Stimulated activated CD8-positive, alpha-beta memory T cell treated with anti-CD3 and anti-CD28 coated beads, Interleukin-7, amount 100 ng/mL, for 48 hours (primary cell): ENCODE measurements around the gene CFAP299.

Experiments used
- DNase-seq, 2 donors: peaks; one replicate each; pipeline ENCODE4 v3.0.0-alpha.2; 2020; ENCODE audit warnings: low read depth in 1 of 2; ENCODE audit errors: extremely low read depth in 1 of 2

The CFAP299 gene

GRCh38 chr4:80903020-80903419 is 567.5 kb downstream of the CFAP299 start:
- DNase-seq = no peak

- no peak for DNase-seq
Observed at GRCh38 chr4:80909938-80910337, 574.4 kb downstream of the CFAP299 start.

GRCh38 chr4:80911458-80911857 is 575.9 kb downstream of the CFAP299 start:
- DNase-seq = no peak

GRCh38 chr4:80912350-80912749 is 576.8 kb downstream of the CFAP299 start:
- no peak for DNase-seq

GRCh38 chr4:80913381-80913780 is 577.9 kb downstream of the CFAP299 start:
- DNase-seq = no peak

GRCh38 chr4:80916770-80917169 is 581.2 kb downstream of the CFAP299 start:
- no peak for DNase-seq

- DNase-seq = no peak
Observed at GRCh38 chr4:80918004-80918403, 582.5 kb downstream of the CFAP299 start.

GRCh38 chr4:80921441-80921840 is 585.9 kb downstream of the CFAP299 start:
- no peak for DNase-seq

- DNase-seq = no peak
Observed at GRCh38 chr4:80922941-80923340, 587.4 kb downstream of the CFAP299 start.

GRCh38 chr4:80925293-80925692 is 589.8 kb downstream of the CFAP299 start:
- no peak for DNase-seq

GRCh38 chr4:80926446-80926845 is 590.9 kb downstream of the CFAP299 start:
- DNase-seq = no peak

- no peak for DNase-seq
Observed at GRCh38 chr4:80926891-80927290, 591.4 kb downstream of the CFAP299 start.

GRCh38 chr4:80927420-80927819 is 591.9 kb downstream of the CFAP299 start:
- DNase-seq = no peak

- no peak for DNase-seq
Observed at GRCh38 chr4:80931631-80932081, 596.1 kb downstream of the CFAP299 start.

- DNase-seq = no peak
Observed at GRCh38 chr4:80948141-80948540, 612.6 kb downstream of the CFAP299 start.

- DNase-seq = no peak
Observed at GRCh38 chr4:80948995-80949394, 613.5 kb downstream of the CFAP299 start.

GRCh38 chr4:80956421-80956820 is 620.9 kb downstream of the CFAP299 start:
- DNase-seq = no peak

GRCh38 chr4:80963051-80963450 is 627.5 kb downstream of the CFAP299 start:
- DNase-seq = no peak

- no peak for DNase-seq
Observed at GRCh38 chr4:80967346-80967745, 631.8 kb downstream of the CFAP299 start.

- DNase-seq = no peak
Observed at GRCh38 chr4:80980239-80980638, 644.7 kb downstream of the CFAP299 start.

- DNase-seq = no peak
Observed at GRCh38 chr4:80986011-80986410, 650.5 kb downstream of the CFAP299 start.

GRCh38 chr4:80989921-80990544 is 654.5 kb downstream of the CFAP299 start:
- DNase-seq = no peak

GRCh38 chr4:80990851-80991250 is 655.3 kb downstream of the CFAP299 start:
- DNase-seq = no peak
